Measurements from ENCODE around the gene ASCC3.
A peak's percentile ranks its signal among the peaks of the same experiment; 100 is the strongest.

ASCC3 gene

GRCh38 chr6:100462706-100463629 is 418.2 kb downstream of the ASCC3 start:
- peak; percentile 31 for DNase-seq

GRCh38 chr6:100461917-100462705 is 419.0 kb downstream of the ASCC3 start:
- no peak for DNase-seq

GRCh38 chr6:100461278-100461916 is 419.7 kb downstream of the ASCC3 start:
- DNase-seq = peak; percentile 61

GRCh38 chr6:100460650-100461204 is 420.4 kb downstream of the ASCC3 start:
- peak; percentile 27 for DNase-seq

GRCh38 chr6:100459592-100460184 is 421.4 kb downstream of the ASCC3 start:
- no peak for DNase-seq

GRCh38 chr6:100458841-100459591 is 422.1 kb downstream of the ASCC3 start:
- DNase-seq = no peak
